K562 (cell line): ENCODE measurements around the gene S100A2. TPM values are rescaled to one million over a fixed set of nuclear protein-coding genes. Genes with fewer than 3 reads are reported as not detected.

Experiments
- CBFA2T3 ChIP-seq: fragments of 450-650 bp; IDR thresholded peaks from 2 replicates; pipeline ENCODE4 v1.6.1; 2017
- CHD1 ChIP-seq: fragments of 200-600 bp; sonication (generic); IDR thresholded peaks from one replicate; pipeline ENCODE4 v1.6.1; 2012; ENCODE audit warnings: mild to moderate bottlenecking, moderate library complexity, low read length, inconsistent platforms
- CSDE1 ChIP-seq, 2 experiments: fragments of 450-650 bp; IDR thresholded peaks; 2 replicates each; pipeline ENCODE4 v1.6.1; 2016; ENCODE audit warnings: mild to moderate bottlenecking in 1 of 2
- IRF2 ChIP-seq: sonication (generic); formaldehyde crosslinking; IDR thresholded peaks from 2 replicates; pipeline ENCODE4 v1.8.1; 2022; ENCODE audit warnings: mild to moderate bottlenecking, missing genetic modification reagents
- KDM4B ChIP-seq, 2 experiments: fragments of 450-650 bp in 1 of 2; sonication (generic) in 1 of 2; IDR thresholded peaks; 2 replicates each; pipeline ENCODE4 v1.6.1; 2016 to 2017; ENCODE audit warnings: borderline replicate concordance in 2 of 2, antibody characterized with exemption in 1 of 2, low read depth in 1 of 2, mild to moderate bottlenecking in 1 of 2
- MCM7 ChIP-seq, 2 experiments: fragments of 450-650 bp; IDR thresholded peaks; 2 replicates each; pipeline ENCODE4 v1.6.1; 2016 to 2018
- SMC3 ChIP-seq: conservative IDR thresholded peaks from 2 replicates; pipeline ENCODE4 v1.6.1; 2011; ENCODE audit warnings: low read depth, low read length, improper control_type of control experiment; ENCODE audit not compliant: insufficient read depth
- SOX6 ChIP-seq: fragments of 450-650 bp; IDR thresholded peaks from 2 replicates; pipeline ENCODE4 v1.6.1; 2014; ENCODE audit warnings: mild to moderate bottlenecking
- polyA plus RNA-seq, 8 experiments: library from polyadenylated mRNA; depleted of rRNA in 4 of 8; stranded (reverse) in 5 of 8; unstranded in 3 of 8; fragments of >200 nt; fragmentation: Nextera tagmentation in 2 of 8; fragmentation: Illumina TruSeq in 1 of 8; extraction: Ambion mirVana in 2 of 8; extraction: Trizol in 1 of 8; gene quantifications; 2 replicates each; pipeline versions ENCODE4 v1.2.1 to v1.2.3, GENCODE V29; 2011 to 2014; ENCODE audit warnings: inconsistent platforms in 1 of 8, missing spikeins in 1 of 8
- total RNA-seq, 7 experiments: library from RNA; depleted of rRNA in 6 of 7; stranded (reverse); fragments of >200 nt in 6 of 7; fragmentation: Illumina TruSeq in 2 of 7; extraction: Trizol in 2 of 7; gene quantifications; 2 replicates each; pipeline versions ENCODE4 v1.2.1 to v1.2.3, GENCODE V29; 2011 to 2021; ENCODE audit warnings: low replicate concordance in 1 of 7
- TF ChIP-seq, protein P1 (sequence below): fragments of 250-450 bp; sonication (Bioruptor Pico); IDR thresholded peaks from 2 replicates; pipeline ENCODE4 v1.4.0; 2020; ENCODE audit warnings: mild to moderate bottlenecking, moderate library complexity
- TF ChIP-seq, protein P2 (sequence below): fragments of 450-650 bp; IDR thresholded peaks from 2 replicates; pipeline ENCODE4 v1.6.1; 2017; ENCODE audit warnings: antibody characterized with exemption, mild to moderate bottlenecking
- TF ChIP-seq, protein P3 (sequence below): fragments of 450-650 bp; formaldehyde crosslinking; IDR thresholded peaks from 2 replicates; pipeline ENCODE4 v1.4.0; 2022; ENCODE audit warnings: missing genetic modification characterization
- TF ChIP-seq, protein P4 (sequence below): fragments of 250-450 bp; sonication (Bioruptor Pico); IDR thresholded peaks from 2 replicates; pipeline ENCODE4 v1.8.0; 2021; ENCODE audit warnings: moderate library complexity, mild to moderate bottlenecking, inconsistent platforms

S100A2 gene
- total and polyA plus RNA-seq, 9 of the 15 experiments (the other 6 are each of a cell fraction or from before 2014, with no cell fraction given), result 0.28 to 0.65 (median 0.44) TPM; not detected in 4

DNA sequence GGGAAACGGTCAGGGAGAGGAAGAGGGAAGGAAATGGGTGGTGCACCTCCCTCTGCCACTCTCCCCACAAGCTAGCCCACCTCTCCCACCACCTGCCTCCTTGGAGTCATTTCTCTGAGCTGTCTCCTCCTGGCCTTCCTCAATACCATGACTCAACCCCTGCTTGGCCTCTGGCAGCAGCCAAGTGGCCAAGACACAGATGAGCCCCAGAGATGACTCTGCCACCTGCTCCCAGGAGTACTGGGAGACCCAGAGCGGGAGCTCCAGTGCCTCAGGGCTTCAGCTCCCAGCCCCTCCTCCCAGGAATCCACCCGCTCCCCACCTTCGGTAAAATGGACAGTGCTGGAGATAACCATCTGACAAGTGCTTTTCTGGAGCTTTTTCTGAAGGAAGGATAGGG is 44.7 kb upstream of the S100A2 start (continued):
- TF ChIP-seq, protein P1, sequence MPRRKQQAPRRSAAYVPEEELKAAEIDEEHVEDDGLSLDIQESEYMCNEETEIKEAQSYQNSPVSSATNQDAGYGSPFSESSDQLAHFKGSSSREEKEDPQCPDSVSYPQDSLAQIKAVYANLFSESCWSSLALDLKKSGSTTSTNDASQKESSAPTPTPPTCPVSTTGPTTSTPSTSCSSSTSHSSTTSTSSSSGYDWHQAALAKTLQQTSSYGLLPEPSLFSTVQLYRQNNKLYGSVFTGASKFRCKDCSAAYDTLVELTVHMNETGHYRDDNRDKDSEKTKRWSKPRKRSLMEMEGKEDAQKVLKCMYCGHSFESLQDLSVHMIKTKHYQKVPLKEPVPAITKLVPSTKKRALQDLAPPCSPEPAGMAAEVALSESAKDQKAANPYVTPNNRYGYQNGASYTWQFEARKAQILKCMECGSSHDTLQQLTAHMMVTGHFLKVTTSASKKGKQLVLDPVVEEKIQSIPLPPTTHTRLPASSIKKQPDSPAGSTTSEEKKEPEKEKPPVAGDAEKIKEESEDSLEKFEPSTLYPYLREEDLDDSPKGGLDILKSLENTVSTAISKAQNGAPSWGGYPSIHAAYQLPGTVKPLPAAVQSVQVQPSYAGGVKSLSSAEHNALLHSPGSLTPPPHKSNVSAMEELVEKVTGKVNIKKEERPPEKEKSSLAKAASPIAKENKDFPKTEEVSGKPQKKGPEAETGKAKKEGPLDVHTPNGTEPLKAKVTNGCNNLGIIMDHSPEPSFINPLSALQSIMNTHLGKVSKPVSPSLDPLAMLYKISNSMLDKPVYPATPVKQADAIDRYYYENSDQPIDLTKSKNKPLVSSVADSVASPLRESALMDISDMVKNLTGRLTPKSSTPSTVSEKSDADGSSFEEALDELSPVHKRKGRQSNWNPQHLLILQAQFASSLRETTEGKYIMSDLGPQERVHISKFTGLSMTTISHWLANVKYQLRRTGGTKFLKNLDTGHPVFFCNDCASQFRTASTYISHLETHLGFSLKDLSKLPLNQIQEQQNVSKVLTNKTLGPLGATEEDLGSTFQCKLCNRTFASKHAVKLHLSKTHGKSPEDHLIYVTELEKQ, result no peak
- TF ChIP-seq, protein P2, sequence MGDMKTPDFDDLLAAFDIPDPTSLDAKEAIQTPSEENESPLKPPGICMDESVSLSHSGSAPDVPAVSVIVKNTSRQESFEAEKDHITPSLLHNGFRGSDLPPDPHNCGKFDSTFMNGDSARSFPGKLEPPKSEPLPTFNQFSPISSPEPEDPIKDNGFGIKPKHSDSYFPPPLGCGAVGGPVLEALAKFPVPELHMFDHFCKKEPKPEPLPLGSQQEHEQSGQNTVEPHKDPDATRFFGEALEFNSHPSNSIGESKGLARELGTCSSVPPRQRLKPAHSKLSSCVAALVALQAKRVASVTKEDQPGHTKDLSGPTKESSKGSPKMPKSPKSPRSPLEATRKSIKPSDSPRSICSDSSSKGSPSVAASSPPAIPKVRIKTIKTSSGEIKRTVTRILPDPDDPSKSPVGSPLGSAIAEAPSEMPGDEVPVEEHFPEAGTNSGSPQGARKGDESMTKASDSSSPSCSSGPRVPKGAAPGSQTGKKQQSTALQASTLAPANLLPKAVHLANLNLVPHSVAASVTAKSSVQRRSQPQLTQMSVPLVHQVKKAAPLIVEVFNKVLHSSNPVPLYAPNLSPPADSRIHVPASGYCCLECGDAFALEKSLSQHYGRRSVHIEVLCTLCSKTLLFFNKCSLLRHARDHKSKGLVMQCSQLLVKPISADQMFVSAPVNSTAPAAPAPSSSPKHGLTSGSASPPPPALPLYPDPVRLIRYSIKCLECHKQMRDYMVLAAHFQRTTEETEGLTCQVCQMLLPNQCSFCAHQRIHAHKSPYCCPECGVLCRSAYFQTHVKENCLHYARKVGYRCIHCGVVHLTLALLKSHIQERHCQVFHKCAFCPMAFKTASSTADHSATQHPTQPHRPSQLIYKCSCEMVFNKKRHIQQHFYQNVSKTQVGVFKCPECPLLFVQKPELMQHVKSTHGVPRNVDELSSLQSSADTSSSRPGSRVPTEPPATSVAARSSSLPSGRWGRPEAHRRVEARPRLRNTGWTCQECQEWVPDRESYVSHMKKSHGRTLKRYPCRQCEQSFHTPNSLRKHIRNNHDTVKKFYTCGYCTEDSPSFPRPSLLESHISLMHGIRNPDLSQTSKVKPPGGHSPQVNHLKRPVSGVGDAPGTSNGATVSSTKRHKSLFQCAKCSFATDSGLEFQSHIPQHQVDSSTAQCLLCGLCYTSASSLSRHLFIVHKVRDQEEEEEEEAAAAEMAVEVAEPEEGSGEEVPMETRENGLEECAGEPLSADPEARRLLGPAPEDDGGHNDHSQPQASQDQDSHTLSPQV, result no peak
- TF ChIP-seq, protein P3, sequence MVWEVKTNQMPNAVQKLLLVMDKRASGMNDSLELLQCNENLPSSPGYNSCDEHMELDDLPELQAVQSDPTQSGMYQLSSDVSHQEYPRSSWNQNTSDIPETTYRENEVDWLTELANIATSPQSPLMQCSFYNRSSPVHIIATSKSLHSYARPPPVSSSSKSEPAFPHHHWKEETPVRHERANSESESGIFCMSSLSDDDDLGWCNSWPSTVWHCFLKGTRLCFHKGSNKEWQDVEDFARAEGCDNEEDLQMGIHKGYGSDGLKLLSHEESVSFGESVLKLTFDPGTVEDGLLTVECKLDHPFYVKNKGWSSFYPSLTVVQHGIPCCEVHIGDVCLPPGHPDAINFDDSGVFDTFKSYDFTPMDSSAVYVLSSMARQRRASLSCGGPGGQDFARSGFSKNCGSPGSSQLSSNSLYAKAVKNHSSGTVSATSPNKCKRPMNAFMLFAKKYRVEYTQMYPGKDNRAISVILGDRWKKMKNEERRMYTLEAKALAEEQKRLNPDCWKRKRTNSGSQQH (CRISPR knock-in tag), result no peak
- TF ChIP-seq CSDE1 (IDR thresholded peaks at IDR 0.05), result no peak
- TF ChIP-seq, protein P4, sequence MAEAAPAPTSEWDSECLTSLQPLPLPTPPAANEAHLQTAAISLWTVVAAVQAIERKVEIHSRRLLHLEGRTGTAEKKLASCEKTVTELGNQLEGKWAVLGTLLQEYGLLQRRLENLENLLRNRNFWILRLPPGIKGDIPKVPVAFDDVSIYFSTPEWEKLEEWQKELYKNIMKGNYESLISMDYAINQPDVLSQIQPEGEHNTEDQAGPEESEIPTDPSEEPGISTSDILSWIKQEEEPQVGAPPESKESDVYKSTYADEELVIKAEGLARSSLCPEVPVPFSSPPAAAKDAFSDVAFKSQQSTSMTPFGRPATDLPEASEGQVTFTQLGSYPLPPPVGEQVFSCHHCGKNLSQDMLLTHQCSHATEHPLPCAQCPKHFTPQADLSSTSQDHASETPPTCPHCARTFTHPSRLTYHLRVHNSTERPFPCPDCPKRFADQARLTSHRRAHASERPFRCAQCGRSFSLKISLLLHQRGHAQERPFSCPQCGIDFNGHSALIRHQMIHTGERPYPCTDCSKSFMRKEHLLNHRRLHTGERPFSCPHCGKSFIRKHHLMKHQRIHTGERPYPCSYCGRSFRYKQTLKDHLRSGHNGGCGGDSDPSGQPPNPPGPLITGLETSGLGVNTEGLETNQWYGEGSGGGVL (CRISPR knock-in tag), result no peak
- no peak for TF ChIP-seq CHD1
- TF ChIP-seq IRF2 (CRISPR knock-in tag), result no peak
- no peak for TF ChIP-seq SOX6
- no peak for TF ChIP-seq KDM4B (IDR thresholded peaks at IDR 0.05; ENCODE audit: borderline replicate concordance in 2 of 2, low read depth in 1 of 2)
- 0 out of 2 replicates have a peak, but pooled peaks have one; percentile 13 for TF ChIP-seq CBFA2T3
- TF ChIP-seq SMC3, result no peak
- TF ChIP-seq MCM7 (IDR thresholded peaks at IDR 0.05), result no peak
